Measurements from ENCODE around the gene HSP90AB1. TPM values are rescaled to one million over a fixed set of nuclear protein-coding genes. Genes with fewer than 3 reads are reported as not detected.

Gene HSP90AB1
- total and polyA plus RNA-seq, 9 of the 15 experiments (the other 6 are each of a cell fraction or from before 2014, with no cell fraction given) = 1,780 to 3,358 (median 2,262) TPM

DNA sequence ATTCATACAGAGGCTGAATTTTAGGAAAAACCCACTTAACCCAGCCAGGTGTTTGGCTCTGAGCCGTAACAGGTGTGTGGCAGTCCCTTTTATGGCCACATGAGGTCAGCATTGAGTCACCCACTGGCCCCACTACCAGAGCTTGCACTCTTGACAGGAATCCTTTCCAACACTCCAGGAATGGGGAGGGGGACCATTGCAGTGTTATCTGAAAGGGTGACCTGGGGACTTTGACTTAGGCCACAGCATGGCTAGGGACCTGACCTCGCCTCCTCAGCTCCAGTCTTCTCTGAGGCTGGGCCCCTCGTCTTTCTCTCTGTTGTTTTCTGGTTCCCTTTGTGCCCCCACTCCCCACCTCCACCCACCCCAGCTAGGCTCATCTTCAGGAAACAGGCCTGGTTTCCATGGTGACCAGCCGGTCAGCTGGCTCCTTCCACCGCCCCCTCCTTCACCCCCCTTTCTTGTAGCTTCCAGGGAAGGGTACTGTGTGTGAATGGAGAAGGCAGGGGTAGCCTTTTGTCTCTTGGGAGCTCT, 21.3 kb downstream of the HSP90AB1 start (continued):
- TF ChIP-seq ATF7 (IDR thresholded peaks at IDR 0.05) (no peak), ZNF778 (CRISPR knock-in tag; IDR thresholded peaks at IDR 0.05) (no peak), ZNF561 (CRISPR knock-in tag; conservative IDR thresholded peaks at IDR 0.05) (no peak), HDAC1 (IDR thresholded peaks at IDR 0.05) (no peak), CTBP1 (IDR thresholded peaks at IDR 0.05; ENCODE audit: borderline replicate concordance) (peak; percentile 24; the same call in 1 of the 2 replicates), MTA3 (IDR thresholded peaks at IDR 0.05; ENCODE audit: borderline replicate concordance) (no peak), U2AF1 (optimal IDR thresholded peaks at IDR 0.05; ENCODE audit: low read depth, low read length) (no peak), ZNF140 (CRISPR knock-in tag; IDR thresholded peaks at IDR 0.05) (no peak), KDM4B (IDR thresholded peaks at IDR 0.05; ENCODE audit: borderline replicate concordance in 2 of 2, low read depth in 1 of 2) (no peak), ZKSCAN3 (CRISPR knock-in tag; IDR thresholded peaks at IDR 0.05) (no peak), TGIF2 (CRISPR knock-in tag; IDR thresholded peaks at IDR 0.05) (no peak), NR2C2 (CRISPR knock-in tag; IDR thresholded peaks at IDR 0.05) (peak; percentile 22; the same call in 1 of the 2 replicates), NR2C2 (tag; IDR thresholded peaks at IDR 0.05) (no peak), RBM15 (IDR thresholded peaks at IDR 0.05; ENCODE audit: insufficient read depth, low read length) (no peak), ZSCAN29 (IDR thresholded peaks at IDR 0.05) (no peak), HNRNPH1 (optimal IDR thresholded peaks at IDR 0.05; ENCODE audit: low read depth, low read length) (no peak), MAFF (IDR thresholded peaks at IDR 0.05; ENCODE audit: low read length) (no peak)
- TF ChIP-seq, protein P1, sequence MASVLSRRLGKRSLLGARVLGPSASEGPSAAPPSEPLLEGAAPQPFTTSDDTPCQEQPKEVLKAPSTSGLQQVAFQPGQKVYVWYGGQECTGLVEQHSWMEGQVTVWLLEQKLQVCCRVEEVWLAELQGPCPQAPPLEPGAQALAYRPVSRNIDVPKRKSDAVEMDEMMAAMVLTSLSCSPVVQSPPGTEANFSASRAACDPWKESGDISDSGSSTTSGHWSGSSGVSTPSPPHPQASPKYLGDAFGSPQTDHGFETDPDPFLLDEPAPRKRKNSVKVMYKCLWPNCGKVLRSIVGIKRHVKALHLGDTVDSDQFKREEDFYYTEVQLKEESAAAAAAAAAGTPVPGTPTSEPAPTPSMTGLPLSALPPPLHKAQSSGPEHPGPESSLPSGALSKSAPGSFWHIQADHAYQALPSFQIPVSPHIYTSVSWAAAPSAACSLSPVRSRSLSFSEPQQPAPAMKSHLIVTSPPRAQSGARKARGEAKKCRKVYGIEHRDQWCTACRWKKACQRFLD (CRISPR knock-in tag; IDR thresholded peaks at IDR 0.05) = no peak
- TF ChIP-seq, protein P2, sequence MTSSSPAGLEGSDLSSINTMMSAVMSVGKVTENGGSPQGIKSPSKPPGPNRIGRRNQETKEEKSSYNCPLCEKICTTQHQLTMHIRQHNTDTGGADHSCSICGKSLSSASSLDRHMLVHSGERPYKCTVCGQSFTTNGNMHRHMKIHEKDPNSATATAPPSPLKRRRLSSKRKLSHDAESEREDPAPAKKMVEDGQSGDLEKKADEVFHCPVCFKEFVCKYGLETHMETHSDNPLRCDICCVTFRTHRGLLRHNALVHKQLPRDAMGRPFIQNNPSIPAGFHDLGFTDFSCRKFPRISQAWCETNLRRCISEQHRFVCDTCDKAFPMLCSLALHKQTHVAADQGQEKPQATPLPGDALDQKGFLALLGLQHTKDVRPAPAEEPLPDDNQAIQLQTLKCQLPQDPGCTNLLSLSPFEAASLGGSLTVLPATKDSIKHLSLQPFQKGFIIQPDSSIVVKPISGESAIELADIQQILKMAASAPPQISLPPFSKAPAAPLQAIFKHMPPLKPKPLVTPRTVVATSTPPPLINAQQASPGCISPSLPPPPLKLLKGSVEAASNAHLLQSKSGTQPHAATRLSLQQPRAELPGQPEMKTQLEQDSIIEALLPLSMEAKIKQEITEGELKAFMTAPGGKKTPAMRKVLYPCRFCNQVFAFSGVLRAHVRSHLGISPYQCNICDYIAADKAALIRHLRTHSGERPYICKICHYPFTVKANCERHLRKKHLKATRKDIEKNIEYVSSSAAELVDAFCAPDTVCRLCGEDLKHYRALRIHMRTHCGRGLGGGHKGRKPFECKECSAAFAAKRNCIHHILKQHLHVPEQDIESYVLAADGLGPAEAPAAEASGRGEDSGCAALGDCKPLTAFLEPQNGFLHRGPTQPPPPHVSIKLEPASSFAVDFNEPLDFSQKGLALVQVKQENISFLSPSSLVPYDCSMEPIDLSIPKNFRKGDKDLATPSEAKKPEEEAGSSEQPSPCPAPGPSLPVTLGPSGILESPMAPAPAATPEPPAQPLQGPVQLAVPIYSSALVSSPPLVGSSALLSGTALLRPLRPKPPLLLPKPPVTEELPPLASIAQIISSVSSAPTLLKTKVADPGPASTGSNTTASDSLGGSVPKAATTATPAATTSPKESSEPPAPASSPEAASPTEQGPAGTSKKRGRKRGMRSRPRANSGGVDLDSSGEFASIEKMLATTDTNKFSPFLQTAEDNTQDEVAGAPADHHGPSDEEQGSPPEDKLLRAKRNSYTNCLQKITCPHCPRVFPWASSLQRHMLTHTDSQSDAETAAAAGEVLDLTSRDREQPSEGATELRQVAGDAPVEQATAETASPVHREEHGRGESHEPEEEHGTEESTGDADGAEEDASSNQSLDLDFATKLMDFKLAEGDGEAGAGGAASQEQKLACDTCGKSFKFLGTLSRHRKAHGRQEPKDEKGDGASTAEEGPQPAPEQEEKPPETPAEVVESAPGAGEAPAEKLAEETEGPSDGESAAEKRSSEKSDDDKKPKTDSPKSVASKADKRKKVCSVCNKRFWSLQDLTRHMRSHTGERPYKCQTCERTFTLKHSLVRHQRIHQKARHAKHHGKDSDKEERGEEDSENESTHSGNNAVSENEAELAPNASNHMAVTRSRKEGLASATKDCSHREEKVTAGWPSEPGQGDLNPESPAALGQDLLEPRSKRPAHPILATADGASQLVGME (CRISPR knock-in tag; IDR thresholded peaks at IDR 0.05) = no peak
- TF ChIP-seq, protein P3, sequence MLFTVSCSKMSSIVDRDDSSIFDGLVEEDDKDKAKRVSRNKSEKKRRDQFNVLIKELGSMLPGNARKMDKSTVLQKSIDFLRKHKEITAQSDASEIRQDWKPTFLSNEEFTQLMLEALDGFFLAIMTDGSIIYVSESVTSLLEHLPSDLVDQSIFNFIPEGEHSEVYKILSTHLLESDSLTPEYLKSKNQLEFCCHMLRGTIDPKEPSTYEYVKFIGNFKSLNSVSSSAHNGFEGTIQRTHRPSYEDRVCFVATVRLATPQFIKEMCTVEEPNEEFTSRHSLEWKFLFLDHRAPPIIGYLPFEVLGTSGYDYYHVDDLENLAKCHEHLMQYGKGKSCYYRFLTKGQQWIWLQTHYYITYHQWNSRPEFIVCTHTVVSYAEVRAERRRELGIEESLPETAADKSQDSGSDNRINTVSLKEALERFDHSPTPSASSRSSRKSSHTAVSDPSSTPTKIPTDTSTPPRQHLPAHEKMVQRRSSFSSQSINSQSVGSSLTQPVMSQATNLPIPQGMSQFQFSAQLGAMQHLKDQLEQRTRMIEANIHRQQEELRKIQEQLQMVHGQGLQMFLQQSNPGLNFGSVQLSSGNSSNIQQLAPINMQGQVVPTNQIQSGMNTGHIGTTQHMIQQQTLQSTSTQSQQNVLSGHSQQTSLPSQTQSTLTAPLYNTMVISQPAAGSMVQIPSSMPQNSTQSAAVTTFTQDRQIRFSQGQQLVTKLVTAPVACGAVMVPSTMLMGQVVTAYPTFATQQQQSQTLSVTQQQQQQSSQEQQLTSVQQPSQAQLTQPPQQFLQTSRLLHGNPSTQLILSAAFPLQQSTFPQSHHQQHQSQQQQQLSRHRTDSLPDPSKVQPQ (CRISPR knock-in tag; IDR thresholded peaks at IDR 0.05; ENCODE audit: borderline replicate concordance) = no peak

Data from K562 (cell line).